ENCODE results near the gene BCAS3.
A peak's percentile ranks its signal among the peaks of the same experiment; 100 is the strongest.

Gene BCAS3

GRCh38 chr17:61324950-61325349, 647.3 kb downstream of the BCAS3 start:
- DNase-seq (ENCODE audit: low spot score in 2 of 2) (no peak), ATAC-seq (no peak)
- Mint-ChIP-seq H3K27ac (no peak overlapping the region), H3K4me3 (no peak overlapping the region), H3K36me3 (no peaks in the 10 kb centered on the region), H3K4me1 (no peaks in the 10 kb centered on the region), H3K9me3 (no peaks in the 10 kb centered on the region)

- no peaks in the 10 kb centered on the region for H3K9me3 Mint-ChIP-seq
- DNase-seq (ENCODE audit: low spot score in 2 of 2) (no peak), ATAC-seq (no peak)
- no peaks in the 10 kb centered on the region for H3K4me1 Mint-ChIP-seq
- no peaks in the 10 kb centered on the region for H3K36me3 Mint-ChIP-seq
- no peak overlapping the region for H3K4me3 Mint-ChIP-seq
- no peak overlapping the region for H3K27ac Mint-ChIP-seq
Observed at GRCh38 chr17:61325382-61326073, 647.9 kb downstream of the BCAS3 start.

GRCh38 chr17:61326330-61326729, 648.7 kb downstream of the BCAS3 start:
- H3K4me3 Mint-ChIP-seq: no peak overlapping the region
- H3K9me3 Mint-ChIP-seq: no peaks in the 10 kb centered on the region
- no peak for DNase-seq (ENCODE audit: low spot score in 2 of 2)
- ATAC-seq: no peak
- no peaks in the 10 kb centered on the region for H3K36me3 Mint-ChIP-seq
- no peak overlapping the region for H3K27ac Mint-ChIP-seq
- H3K4me1 Mint-ChIP-seq: no peaks in the 10 kb centered on the region

GRCh38 chr17:61328351-61328750, 650.7 kb downstream of the BCAS3 start:
- Mint-ChIP-seq H3K4me1 (no peaks in the 10 kb centered on the region), H3K36me3 (no peaks in the 10 kb centered on the region), H3K9me3 (no peaks in the 10 kb centered on the region), H3K27ac (no peak overlapping the region), H3K4me3 (no peak overlapping the region)
- no peak for DNase-seq (ENCODE audit: low spot score in 2 of 2)
- ATAC-seq: no peak

- no peaks in the 10 kb centered on the region for H3K4me1 Mint-ChIP-seq
- ATAC-seq: no peak
- H3K9me3 Mint-ChIP-seq: no peaks in the 10 kb centered on the region
- H3K4me3 Mint-ChIP-seq: no peak overlapping the region
- no peaks in the 10 kb centered on the region for H3K36me3 Mint-ChIP-seq
- no peak overlapping the region for H3K27ac Mint-ChIP-seq
- no peak for DNase-seq (ENCODE audit: low spot score in 2 of 2)
Observed at GRCh38 chr17:61330174-61331150, 652.8 kb downstream of the BCAS3 start.

GRCh38 chr17:61331178-61331577, 653.5 kb downstream of the BCAS3 start:
- Mint-ChIP-seq H3K4me1 (no peaks in the 10 kb centered on the region), H3K36me3 (no peaks in the 10 kb centered on the region), H3K27ac (no peak overlapping the region), H3K4me3 (no peak overlapping the region), H3K9me3 (no peaks in the 10 kb centered on the region)
- no peak for DNase-seq (ENCODE audit: low spot score in 2 of 2)
- ATAC-seq: no peak

- H3K9me3 Mint-ChIP-seq: no peaks in the 10 kb centered on the region
- ATAC-seq (no peak), DNase-seq (ENCODE audit: low spot score in 2 of 2) (no peak)
- no peak overlapping the region for H3K4me3 Mint-ChIP-seq
- no peak overlapping the region for H3K27ac Mint-ChIP-seq
- no peaks in the 10 kb centered on the region for H3K4me1 Mint-ChIP-seq
- no peaks in the 10 kb centered on the region for H3K36me3 Mint-ChIP-seq
Observed at GRCh38 chr17:61331886-61332285, 654.2 kb downstream of the BCAS3 start.

GRCh38 chr17:61333136-61333535, 655.5 kb downstream of the BCAS3 start:
- DNase-seq (ENCODE audit: low spot score in 2 of 2) (no peak), ATAC-seq (no peak)
- H3K9me3 Mint-ChIP-seq: no peaks in the 10 kb centered on the region
- H3K27ac Mint-ChIP-seq: no peak overlapping the region
- H3K4me1 Mint-ChIP-seq: no peaks in the 10 kb centered on the region
- no peak overlapping the region for H3K4me3 Mint-ChIP-seq
- H3K36me3 Mint-ChIP-seq: no peaks in the 10 kb centered on the region

GRCh38 chr17:61334673-61335072, 657.0 kb downstream of the BCAS3 start:
- Mint-ChIP-seq H3K4me3 (no peak overlapping the region), H3K27ac (no peak overlapping the region), H3K36me3 (no peaks in the 10 kb centered on the region), H3K9me3 (no peaks in the 10 kb centered on the region), H3K4me1 (no peaks in the 10 kb centered on the region)
- no peak for ATAC-seq
- no peak for DNase-seq (ENCODE audit: low spot score in 2 of 2)

- H3K4me3 Mint-ChIP-seq: no peak overlapping the region
- no peak for ATAC-seq
- DNase-seq (ENCODE audit: low spot score in 2 of 2): no peak
- no peaks in the 10 kb centered on the region for H3K9me3 Mint-ChIP-seq
- H3K27ac Mint-ChIP-seq: no peak overlapping the region
- H3K36me3 Mint-ChIP-seq: no peaks in the 10 kb centered on the region
- no peaks in the 10 kb centered on the region for H3K4me1 Mint-ChIP-seq
Observed at GRCh38 chr17:61335105-61335844, 657.6 kb downstream of the BCAS3 start.

GRCh38 chr17:61335845-61336655, 658.4 kb downstream of the BCAS3 start:
- Mint-ChIP-seq H3K4me3 (no peak overlapping the region), H3K27ac (no peak overlapping the region), H3K36me3 (no peaks in the 10 kb centered on the region), H3K9me3 (no peaks in the 10 kb centered on the region), H3K4me1 (no peaks in the 10 kb centered on the region)
- no peak for ATAC-seq
- DNase-seq (ENCODE audit: low spot score in 2 of 2): no peak

- H3K9me3 Mint-ChIP-seq: no peaks in the 10 kb centered on the region
- H3K4me3 Mint-ChIP-seq: no peak overlapping the region
- no peaks in the 10 kb centered on the region for H3K4me1 Mint-ChIP-seq
- H3K27ac Mint-ChIP-seq: no peak overlapping the region
- no peak for DNase-seq (ENCODE audit: low spot score in 2 of 2)
- no peak for ATAC-seq
- no peaks in the 10 kb centered on the region for H3K36me3 Mint-ChIP-seq
Observed at GRCh38 chr17:61337290-61337689, 659.6 kb downstream of the BCAS3 start.

GRCh38 chr17:61338000-61338798, 660.5 kb downstream of the BCAS3 start:
- Mint-ChIP-seq H3K4me1 (no peaks in the 10 kb centered on the region), H3K27ac (peak overlapping the region; percentile 48), H3K9me3 (no peaks in the 10 kb centered on the region), H3K4me3 (no peak overlapping the region), H3K36me3 (no peaks in the 10 kb centered on the region)
- no peak for ATAC-seq
- DNase-seq (ENCODE audit: low spot score in 2 of 2): no peak

- H3K4me3 Mint-ChIP-seq: no peak overlapping the region
- no peaks in the 10 kb centered on the region for H3K36me3 Mint-ChIP-seq
- H3K27ac Mint-ChIP-seq: no peak overlapping the region
- no peaks in the 10 kb centered on the region for H3K4me1 Mint-ChIP-seq
- H3K9me3 Mint-ChIP-seq: no peaks in the 10 kb centered on the region
- no peak for DNase-seq (ENCODE audit: low spot score in 2 of 2)
- ATAC-seq: no peak
Observed at GRCh38 chr17:61338874-61339478, 661.3 kb downstream of the BCAS3 start.

Data from stimulated activated effector memory CD8-positive, alpha-beta T cell treated with anti-CD3 and anti-CD28 coated beads, Interleukin-12 subunit alpha, Interleukin-12 subunit beta, amount 100 ng/mL, for 72 hours (primary cell).